ENCODE results near the gene COX7A2L. TPM values are rescaled to one million over a fixed set of nuclear protein-coding genes. Genes with fewer than 3 reads are reported as not detected.

COX7A2L gene
- total RNA-seq, 1 experiment from 2014 or later, result 132 TPM

DNA sequence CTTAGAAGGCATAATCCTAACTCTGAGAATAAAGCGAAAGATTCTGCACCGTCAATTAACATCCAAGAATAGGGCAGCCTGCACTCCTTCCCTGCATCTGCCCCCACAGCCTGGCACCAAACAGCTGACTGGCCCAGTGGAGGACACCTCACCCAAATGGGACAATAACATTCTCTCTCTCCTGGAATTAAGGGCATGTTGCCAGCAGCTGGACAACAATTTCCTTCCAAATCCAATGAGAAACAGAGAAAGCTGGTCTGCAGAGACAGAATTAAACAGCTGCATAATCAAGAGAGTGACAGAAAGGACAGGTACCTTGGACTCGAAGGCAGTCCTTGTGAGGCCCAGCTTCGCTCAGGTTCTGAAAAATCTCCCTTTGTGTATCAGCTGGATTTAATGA, 15.0 kb downstream of the COX7A2L start:
- CTCF ChIA-PET, result no interaction called here
- H3K36me3 ChIP-seq (ENCODE audit: control insufficient read depth, insufficient read depth, low read length), result peaks cover 11% of the 10 kb centered on the region
- in situ Hi-C loops (cut with HindIII; ENCODE audit: low pct_unique_long_range_greater_than_20kb, low sequenced_read_pairs), result no loop called here

DNA sequence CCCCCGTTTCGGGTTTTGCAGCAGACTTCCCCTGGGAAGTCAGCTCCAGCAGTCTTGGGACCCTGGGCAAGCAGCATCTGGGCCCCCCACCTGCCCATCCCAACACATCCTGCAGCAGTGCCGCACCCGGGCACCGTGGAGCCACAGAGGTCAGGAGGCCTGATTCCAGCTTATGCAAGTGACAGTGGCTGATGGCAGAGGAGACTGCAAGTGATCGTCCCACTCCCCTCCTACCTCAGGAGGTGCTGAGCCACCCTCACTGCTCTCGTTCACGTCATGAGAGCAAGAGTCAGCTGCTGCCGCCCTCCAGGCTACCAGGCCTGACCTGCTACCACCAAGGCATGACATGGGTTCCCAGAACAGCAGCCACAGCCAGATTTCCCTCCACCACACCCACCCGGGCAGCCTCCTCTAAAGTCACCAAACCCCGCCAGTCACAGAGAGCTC, 18.2 kb downstream of the COX7A2L start:
- Histone ChIP-seq H3K4me1 (ENCODE audit: control insufficient read depth, insufficient read depth, low read length) (peaks cover 13% of the 10 kb centered on the region), H3K4me3 (ENCODE audit: low read depth in 2 of 2, low read length in 2 of 2) (no peak overlapping the region), H3K27ac (ENCODE audit: low read length) (no peak overlapping the region), H3K9me3 (ENCODE audit: control insufficient read depth, insufficient read depth, low read depth, low read length) (no peaks in the 10 kb centered on the region), H3K27me3 (ENCODE audit: control insufficient read depth, insufficient read depth, low read length) (no peaks in the 10 kb centered on the region), H3K36me3 (ENCODE audit: control insufficient read depth, insufficient read depth, low read length) (peaks cover 6% of the 10 kb centered on the region)
- ChIA-PET CTCF (no interaction called here), POLR2A (no interaction called here)
- intact Hi-C loops (cut with micrococcal nuclease; ENCODE audit: unreplicated experiment) (no loop called here), in situ Hi-C loops (cut with HindIII; ENCODE audit: low pct_unique_long_range_greater_than_20kb, low sequenced_read_pairs) (no loop called here)
- TF ChIP-seq SIN3A (IDR thresholded peaks at IDR 0.05; ENCODE audit: borderline replicate concordance, insufficient read depth, low read depth, low read length), result no peak
- TF ChIP-seq, protein P1, sequence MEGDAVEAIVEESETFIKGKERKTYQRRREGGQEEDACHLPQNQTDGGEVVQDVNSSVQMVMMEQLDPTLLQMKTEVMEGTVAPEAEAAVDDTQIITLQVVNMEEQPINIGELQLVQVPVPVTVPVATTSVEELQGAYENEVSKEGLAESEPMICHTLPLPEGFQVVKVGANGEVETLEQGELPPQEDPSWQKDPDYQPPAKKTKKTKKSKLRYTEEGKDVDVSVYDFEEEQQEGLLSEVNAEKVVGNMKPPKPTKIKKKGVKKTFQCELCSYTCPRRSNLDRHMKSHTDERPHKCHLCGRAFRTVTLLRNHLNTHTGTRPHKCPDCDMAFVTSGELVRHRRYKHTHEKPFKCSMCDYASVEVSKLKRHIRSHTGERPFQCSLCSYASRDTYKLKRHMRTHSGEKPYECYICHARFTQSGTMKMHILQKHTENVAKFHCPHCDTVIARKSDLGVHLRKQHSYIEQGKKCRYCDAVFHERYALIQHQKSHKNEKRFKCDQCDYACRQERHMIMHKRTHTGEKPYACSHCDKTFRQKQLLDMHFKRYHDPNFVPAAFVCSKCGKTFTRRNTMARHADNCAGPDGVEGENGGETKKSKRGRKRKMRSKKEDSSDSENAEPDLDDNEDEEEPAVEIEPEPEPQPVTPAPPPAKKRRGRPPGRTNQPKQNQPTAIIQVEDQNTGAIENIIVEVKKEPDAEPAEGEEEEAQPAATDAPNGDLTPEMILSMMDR (IDR thresholded peaks at IDR 0.05), result no peak
- TF ChIP-seq, protein P2, sequence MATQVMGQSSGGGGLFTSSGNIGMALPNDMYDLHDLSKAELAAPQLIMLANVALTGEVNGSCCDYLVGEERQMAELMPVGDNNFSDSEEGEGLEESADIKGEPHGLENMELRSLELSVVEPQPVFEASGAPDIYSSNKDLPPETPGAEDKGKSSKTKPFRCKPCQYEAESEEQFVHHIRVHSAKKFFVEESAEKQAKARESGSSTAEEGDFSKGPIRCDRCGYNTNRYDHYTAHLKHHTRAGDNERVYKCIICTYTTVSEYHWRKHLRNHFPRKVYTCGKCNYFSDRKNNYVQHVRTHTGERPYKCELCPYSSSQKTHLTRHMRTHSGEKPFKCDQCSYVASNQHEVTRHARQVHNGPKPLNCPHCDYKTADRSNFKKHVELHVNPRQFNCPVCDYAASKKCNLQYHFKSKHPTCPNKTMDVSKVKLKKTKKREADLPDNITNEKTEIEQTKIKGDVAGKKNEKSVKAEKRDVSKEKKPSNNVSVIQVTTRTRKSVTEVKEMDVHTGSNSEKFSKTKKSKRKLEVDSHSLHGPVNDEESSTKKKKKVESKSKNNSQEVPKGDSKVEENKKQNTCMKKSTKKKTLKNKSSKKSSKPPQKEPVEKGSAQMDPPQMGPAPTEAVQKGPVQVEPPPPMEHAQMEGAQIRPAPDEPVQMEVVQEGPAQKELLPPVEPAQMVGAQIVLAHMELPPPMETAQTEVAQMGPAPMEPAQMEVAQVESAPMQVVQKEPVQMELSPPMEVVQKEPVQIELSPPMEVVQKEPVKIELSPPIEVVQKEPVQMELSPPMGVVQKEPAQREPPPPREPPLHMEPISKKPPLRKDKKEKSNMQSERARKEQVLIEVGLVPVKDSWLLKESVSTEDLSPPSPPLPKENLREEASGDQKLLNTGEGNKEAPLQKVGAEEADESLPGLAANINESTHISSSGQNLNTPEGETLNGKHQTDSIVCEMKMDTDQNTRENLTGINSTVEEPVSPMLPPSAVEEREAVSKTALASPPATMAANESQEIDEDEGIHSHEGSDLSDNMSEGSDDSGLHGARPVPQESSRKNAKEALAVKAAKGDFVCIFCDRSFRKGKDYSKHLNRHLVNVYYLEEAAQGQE (IDR thresholded peaks at IDR 0.05; ENCODE audit: insufficient read depth in 1 of 2, low read depth in 2 of 2, low read length in 1 of 2), result no peak
- no peak for TF ChIP-seq POLR2AphosphoS5 (IDR thresholded peaks at IDR 0.05; ENCODE audit: low read depth, low read length)
- TF ChIP-seq TCF7L2 (IDR thresholded peaks at IDR 0.05; ENCODE audit: low read depth, low read length), result no peak
- ATAC-seq (no peak), DNase-seq (ENCODE audit: low read depth, low spot score) (no peak)
- no TSS peak for BruUV-seq (replicated peaks)

More for the DNA sequence above, 15.0 kb downstream of the COX7A2L start:
- Histone ChIP-seq H3K27me3 (ENCODE audit: control insufficient read depth, insufficient read depth, low read length) (no peaks in the 10 kb centered on the region), H3K27ac (ENCODE audit: low read length) (no peak overlapping the region), H3K4me1 (ENCODE audit: control insufficient read depth, insufficient read depth, low read length) (peaks cover 13% of the 10 kb centered on the region), H3K9me3 (ENCODE audit: control insufficient read depth, insufficient read depth, low read depth, low read length) (no peaks in the 10 kb centered on the region), H3K4me3 (ENCODE audit: low read depth in 2 of 2, low read length in 2 of 2) (no peak overlapping the region)
- POLR2A ChIA-PET, result interaction anchor here (0.6 kb wide), 2 partner anchors 15 to 1300 kb away, joined by 3 to 6 read pairs; no protein-coding TSS in a partner anchor
- intact Hi-C loops (cut with micrococcal nuclease; ENCODE audit: unreplicated experiment), result no loop called here
- ATAC-seq (no peak), DNase-seq (ENCODE audit: low read depth, low spot score) (no peak)
- TF ChIP-seq, protein P2 (IDR thresholded peaks at IDR 0.05; ENCODE audit: insufficient read depth in 1 of 2, low read depth in 2 of 2, low read length in 1 of 2), result no peak
- TF ChIP-seq SIN3A (IDR thresholded peaks at IDR 0.05; ENCODE audit: borderline replicate concordance, insufficient read depth, low read depth, low read length) (no peak), TCF7L2 (IDR thresholded peaks at IDR 0.05; ENCODE audit: low read depth, low read length) (no peak), POLR2AphosphoS5 (IDR thresholded peaks at IDR 0.05; ENCODE audit: low read depth, low read length) (no peak)
- TF ChIP-seq, protein P1 (IDR thresholded peaks at IDR 0.05), result no peak
- no TSS peak for BruUV-seq (replicated peaks)

Measured in Panc1 (cell line).